ENCODE measurements around the gene ROR1.

ROR1 gene

DNA sequence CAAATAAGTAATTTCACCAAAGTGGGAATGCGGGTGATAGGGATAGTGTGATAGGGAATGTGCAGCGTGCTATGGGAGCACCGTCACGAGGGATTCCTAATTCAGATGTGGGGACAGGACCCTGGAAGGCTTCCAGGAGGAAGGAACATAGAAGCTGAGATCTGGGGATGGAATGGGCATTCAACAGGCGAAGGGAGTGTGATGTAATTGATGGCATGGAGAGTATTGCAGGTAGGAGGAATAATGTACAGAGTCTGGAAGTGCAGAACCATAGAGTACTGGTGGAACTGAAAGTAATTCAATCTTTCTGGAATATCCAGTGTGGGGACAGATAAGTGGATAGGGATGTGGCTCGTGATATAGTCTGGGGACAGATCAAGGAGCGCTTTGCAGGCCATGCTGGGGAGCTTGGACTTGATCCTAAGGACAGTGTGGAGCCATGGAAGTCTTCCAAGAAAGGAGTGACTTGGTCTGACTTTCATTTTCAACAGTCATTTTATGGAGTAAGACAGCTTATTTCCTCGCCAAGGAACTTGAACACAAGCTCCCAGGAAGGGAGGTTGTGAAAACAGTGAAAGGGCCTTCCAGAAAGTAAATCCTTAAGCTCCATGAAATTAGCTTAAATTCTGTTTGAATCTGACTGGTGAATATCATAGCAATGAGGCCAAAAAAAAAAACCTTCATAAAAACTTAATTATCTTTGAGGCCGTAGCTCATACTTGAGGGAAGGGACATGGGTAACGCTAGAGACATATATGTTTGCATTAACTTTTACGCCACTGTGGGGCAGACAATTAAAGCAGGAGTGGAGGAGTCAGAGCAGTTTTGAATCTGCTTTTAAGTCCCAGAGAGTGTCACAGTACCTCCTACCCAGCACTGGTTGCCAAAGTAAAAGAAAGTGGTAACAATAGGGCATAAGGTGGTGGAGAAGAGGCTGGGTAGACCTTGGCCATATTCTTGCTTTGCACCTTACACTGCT is 55.8 kb downstream of the ROR1 start:
- Mint-ChIP-seq H3K4me3 (peak overlapping the region in 1 of 3 experiments; percentile 15), H3K36me3 (ENCODE audit: low read depth) (peaks cover 13% of the 10 kb centered on the region), H3K4me1 (peaks cover 60% of the 10 kb centered on the region), H3K27ac (peak overlapping the region; percentile 32 to 51 (median 46)), H3K9me3 (peaks cover 7% of the 10 kb centered on the region), H3K27me3 (ENCODE audit: low read depth) (no peaks in the 10 kb centered on the region)
- TF ChIP-seq, protein P1, sequence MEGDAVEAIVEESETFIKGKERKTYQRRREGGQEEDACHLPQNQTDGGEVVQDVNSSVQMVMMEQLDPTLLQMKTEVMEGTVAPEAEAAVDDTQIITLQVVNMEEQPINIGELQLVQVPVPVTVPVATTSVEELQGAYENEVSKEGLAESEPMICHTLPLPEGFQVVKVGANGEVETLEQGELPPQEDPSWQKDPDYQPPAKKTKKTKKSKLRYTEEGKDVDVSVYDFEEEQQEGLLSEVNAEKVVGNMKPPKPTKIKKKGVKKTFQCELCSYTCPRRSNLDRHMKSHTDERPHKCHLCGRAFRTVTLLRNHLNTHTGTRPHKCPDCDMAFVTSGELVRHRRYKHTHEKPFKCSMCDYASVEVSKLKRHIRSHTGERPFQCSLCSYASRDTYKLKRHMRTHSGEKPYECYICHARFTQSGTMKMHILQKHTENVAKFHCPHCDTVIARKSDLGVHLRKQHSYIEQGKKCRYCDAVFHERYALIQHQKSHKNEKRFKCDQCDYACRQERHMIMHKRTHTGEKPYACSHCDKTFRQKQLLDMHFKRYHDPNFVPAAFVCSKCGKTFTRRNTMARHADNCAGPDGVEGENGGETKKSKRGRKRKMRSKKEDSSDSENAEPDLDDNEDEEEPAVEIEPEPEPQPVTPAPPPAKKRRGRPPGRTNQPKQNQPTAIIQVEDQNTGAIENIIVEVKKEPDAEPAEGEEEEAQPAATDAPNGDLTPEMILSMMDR (IDR thresholded peaks at IDR 0.05; ENCODE audit: unreplicated experiment in 3 of 3) = no peak

- peaks cover 70% of the 10 kb centered on the region for H3K4me1 Mint-ChIP-seq
- peaks cover 5% of the 10 kb centered on the region for H3K36me3 Mint-ChIP-seq (ENCODE audit: low read depth)
- no peaks in the 10 kb centered on the region for H3K9me3 Mint-ChIP-seq
- peak overlapping the region in 1 of 3 experiments; percentile 5 for H3K27ac Mint-ChIP-seq
- H3K4me3 Mint-ChIP-seq = no peak overlapping the region
- TF ChIP-seq, protein P1 (IDR thresholded peaks at IDR 0.05; ENCODE audit: unreplicated experiment in 3 of 3) = no peak
- no peaks in the 10 kb centered on the region for H3K27me3 Mint-ChIP-seq (ENCODE audit: low read depth)
Measured at GRCh38 chr1:63831409-63831808, 57.6 kb downstream of the ROR1 start.

DNA sequence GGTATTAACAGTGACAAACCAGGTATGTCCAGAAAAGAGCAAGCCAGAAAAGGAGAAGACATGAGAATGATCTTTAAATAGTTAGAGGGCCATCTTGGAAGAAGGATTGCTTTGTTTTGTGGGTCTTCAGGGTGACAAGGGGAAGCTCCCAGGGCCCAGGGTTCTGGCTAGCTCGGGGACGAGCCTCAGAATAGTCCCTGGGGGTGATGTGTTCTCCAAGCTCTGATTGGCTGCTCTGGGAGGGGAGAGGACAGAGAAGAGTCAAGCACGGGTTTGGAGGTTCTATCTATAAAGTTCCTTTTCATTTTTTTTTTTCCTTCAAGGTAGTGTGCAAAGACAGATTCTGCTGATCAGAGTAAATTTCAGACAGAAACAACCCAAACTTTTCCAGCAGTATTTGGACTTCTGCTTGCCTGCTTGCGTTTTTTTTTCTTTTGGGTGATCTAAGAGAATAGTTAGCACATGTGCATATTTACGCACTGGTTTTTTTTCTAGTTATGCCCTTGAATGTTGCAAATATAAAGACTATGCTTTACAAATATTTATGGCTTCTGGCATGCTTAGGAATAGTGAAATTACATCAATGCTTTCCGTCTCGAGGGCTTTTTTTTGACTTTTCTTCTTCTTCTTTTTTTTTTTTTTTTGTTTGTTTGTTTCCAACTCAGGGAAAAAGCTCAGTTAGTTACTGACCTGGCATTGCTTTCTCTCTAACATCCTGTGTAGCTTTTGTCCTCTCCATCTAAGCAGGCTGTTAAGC is 59.7 kb downstream of the ROR1 start:
- peak overlapping the region; percentile 40 to 44 (median 42) for H3K27ac Mint-ChIP-seq
- H3K4me1 Mint-ChIP-seq = peaks cover 64% of the 10 kb centered on the region
- TF ChIP-seq, protein P1 (IDR thresholded peaks at IDR 0.05; ENCODE audit: unreplicated experiment in 3 of 3) = no peak
- no peaks in the 10 kb centered on the region for H3K9me3 Mint-ChIP-seq
- no peaks in the 10 kb centered on the region for H3K27me3 Mint-ChIP-seq (ENCODE audit: low read depth)
- H3K36me3 Mint-ChIP-seq (ENCODE audit: low read depth) = peaks cover 5% of the 10 kb centered on the region
- no peak overlapping the region for H3K4me3 Mint-ChIP-seq

GRCh38 chr1:63835128-63835527 is 61.3 kb downstream of the ROR1 start:
- TF ChIP-seq, protein P1 (IDR thresholded peaks at IDR 0.05; ENCODE audit: unreplicated experiment in 3 of 3) = no peak
- Mint-ChIP-seq H3K27me3 (ENCODE audit: low read depth) (no peaks in the 10 kb centered on the region), H3K9me3 (no peaks in the 10 kb centered on the region), H3K36me3 (ENCODE audit: low read depth) (no peaks in the 10 kb centered on the region), H3K27ac (no peak overlapping the region), H3K4me3 (no peak overlapping the region), H3K4me1 (peaks cover 48% of the 10 kb centered on the region)

DNA sequence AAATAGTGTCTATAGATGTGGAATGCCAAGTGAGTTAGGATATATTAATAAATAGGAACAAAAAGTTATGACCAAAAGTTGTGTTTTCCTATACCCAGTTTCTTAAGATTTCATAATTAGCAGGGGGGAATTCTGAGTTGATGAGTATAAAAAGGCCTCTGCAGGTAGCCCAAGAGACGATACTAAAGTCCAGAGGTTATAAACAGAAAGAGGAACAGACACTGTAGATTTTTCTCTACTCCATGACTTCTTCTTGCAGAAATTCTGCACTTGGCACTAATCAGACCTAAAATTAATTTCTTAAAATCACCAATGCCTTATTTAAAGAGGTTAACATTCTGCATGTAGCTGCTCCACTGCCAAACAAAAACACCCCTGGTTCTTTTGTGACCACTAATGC is 62.6 kb downstream of the ROR1 start:
- H3K27ac Mint-ChIP-seq = peak overlapping the region; percentile 36 to 57 (median 56)
- no peaks in the 10 kb centered on the region for H3K27me3 Mint-ChIP-seq (ENCODE audit: low read depth)
- H3K36me3 Mint-ChIP-seq (ENCODE audit: low read depth) = no peaks in the 10 kb centered on the region
- TF ChIP-seq, protein P1 (IDR thresholded peaks at IDR 0.05; ENCODE audit: unreplicated experiment in 3 of 3) = no peak
- H3K4me3 Mint-ChIP-seq = no peak overlapping the region
- H3K9me3 Mint-ChIP-seq = no peaks in the 10 kb centered on the region
- peaks cover 45% of the 10 kb centered on the region for H3K4me1 Mint-ChIP-seq
